GM12875 (cell line): ENCODE data around the gene CEMIP.

Experiments
- H3K4me3 ChIP-seq: one replicate; pipeline ENCODE4 v1.5.1; 2011; ENCODE audit warnings: low read depth, low read length, control low read depth
- TF ChIP-seq, protein P1 (sequence below): IDR thresholded peaks from 2 replicates; pipeline ENCODE4 v1.5.1; 2011; ENCODE audit warnings: low read depth, mild to moderate bottlenecking, control low read depth, inconsistent platforms, low read length, moderate library complexity, borderline replicate concordance; ENCODE audit not compliant: insufficient read depth

CEMIP gene

GRCh38 chr15:80929689-80930088 is 150.5 kb downstream of the CEMIP start:
- TF ChIP-seq, protein P1, sequence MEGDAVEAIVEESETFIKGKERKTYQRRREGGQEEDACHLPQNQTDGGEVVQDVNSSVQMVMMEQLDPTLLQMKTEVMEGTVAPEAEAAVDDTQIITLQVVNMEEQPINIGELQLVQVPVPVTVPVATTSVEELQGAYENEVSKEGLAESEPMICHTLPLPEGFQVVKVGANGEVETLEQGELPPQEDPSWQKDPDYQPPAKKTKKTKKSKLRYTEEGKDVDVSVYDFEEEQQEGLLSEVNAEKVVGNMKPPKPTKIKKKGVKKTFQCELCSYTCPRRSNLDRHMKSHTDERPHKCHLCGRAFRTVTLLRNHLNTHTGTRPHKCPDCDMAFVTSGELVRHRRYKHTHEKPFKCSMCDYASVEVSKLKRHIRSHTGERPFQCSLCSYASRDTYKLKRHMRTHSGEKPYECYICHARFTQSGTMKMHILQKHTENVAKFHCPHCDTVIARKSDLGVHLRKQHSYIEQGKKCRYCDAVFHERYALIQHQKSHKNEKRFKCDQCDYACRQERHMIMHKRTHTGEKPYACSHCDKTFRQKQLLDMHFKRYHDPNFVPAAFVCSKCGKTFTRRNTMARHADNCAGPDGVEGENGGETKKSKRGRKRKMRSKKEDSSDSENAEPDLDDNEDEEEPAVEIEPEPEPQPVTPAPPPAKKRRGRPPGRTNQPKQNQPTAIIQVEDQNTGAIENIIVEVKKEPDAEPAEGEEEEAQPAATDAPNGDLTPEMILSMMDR = no peak
- no peak overlapping the region for H3K4me3 ChIP-seq

DNA sequence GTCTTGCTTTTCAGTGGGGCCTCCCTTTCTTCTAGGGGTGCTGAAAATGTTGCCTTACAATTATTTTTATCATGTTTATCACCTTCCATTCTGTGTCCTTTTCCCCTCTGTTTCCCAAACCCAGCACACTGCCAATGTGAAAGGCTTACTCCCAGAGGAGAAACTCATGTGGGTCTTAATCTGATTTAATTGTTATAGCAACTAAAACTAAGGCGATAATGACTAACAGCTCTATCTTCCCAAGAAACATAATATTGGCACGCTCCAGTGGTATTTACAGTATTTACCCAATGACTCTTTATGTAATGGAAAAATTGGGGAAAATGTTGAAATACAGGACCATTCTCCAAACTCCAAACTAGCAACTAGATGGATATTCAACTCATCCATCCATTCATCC is 152.0 kb downstream of the CEMIP start:
- TF ChIP-seq, protein P1 = no peak
- H3K4me3 ChIP-seq = no peak overlapping the region

DNA sequence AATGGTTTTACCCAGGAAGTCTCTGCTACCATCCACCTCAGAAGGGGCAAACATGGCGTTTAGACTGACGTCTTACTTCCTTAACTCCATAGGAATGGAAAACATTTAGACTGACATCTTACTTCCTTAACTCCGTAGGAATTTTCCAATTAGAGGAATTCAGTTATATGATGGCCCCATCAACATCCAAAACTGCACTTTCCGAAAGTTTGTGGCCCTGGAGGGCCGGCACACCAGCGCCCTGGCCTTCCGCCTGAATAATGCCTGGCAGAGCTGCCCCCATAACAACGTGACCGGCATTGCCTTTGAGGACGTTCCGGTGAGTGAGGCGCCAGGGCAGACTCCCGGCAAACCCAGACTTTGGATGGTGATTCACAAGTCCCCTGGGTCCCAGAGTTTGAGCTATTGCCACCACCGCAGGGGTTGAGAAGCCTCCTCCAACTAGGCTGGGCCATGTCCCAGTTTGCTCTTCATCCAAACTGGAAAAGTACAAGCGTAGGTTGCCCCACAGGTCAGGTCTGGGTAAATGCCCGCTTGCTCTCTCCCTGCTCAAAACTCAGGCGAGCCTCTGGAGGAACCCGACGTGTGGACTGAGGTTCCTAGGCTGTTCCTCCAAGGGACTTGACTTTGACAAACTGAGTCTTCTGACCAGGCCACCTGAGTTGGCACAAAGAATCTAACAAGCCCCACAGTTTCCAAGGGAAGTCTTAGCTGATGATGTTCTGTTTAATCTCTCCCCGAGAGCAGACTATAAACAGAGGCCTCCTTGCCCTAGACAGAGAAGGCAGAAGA is 152.7 kb downstream of the CEMIP start:
- no peak overlapping the region for H3K4me3 ChIP-seq
- TF ChIP-seq, protein P1 = no peak

GRCh38 chr15:80932513-80932815 is 153.3 kb downstream of the CEMIP start:
- no peak overlapping the region for H3K4me3 ChIP-seq
- TF ChIP-seq, protein P1 = no peak

DNA sequence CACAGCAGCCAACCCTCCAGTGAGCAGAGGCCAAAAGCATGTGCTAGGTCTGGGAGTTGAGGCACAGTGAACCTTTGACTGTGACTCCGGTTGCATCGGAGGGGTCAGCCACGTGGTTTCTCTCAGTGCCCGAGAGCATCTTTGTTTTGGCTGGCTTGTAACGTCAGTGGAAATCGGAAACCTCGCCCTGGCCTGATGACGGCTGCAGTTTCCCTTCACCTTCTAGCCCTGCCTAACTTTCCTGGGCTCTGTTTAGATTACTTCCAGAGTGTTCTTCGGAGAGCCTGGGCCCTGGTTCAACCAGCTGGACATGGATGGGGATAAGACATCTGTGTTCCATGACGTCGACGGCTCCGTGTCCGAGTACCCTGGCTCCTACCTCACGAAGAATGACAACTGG is 153.8 kb downstream of the CEMIP start:
- TF ChIP-seq, protein P1 = no peak
- no peak overlapping the region for H3K4me3 ChIP-seq

GRCh38 chr15:80934761-80935221 is 155.6 kb downstream of the CEMIP start:
- no peak overlapping the region for H3K4me3 ChIP-seq
- TF ChIP-seq, protein P1 = no peak
